Neutrophil (primary cell): ENCODE data around the gene PCSK2.

Source experiments
- H3K27ac ChIP-seq: fragments of 200-600 bp; sonication (generic); 2 replicates; pipeline ENCODE4 v1.5.1; 2016; ENCODE audit warnings: mild to moderate bottlenecking, moderate library complexity
- H3K27me3 ChIP-seq: fragments of 200-600 bp; sonication (generic); 2 replicates; pipeline ENCODE4 v1.6.0; 2016; ENCODE audit warnings: mild to moderate bottlenecking
- H3K36me3 ChIP-seq: fragments of 200-600 bp; sonication (generic); 2 replicates; pipeline ENCODE4 v1.5.1; 2017
- H3K4me1 ChIP-seq, 2 experiments: fragments of 200-600 bp in 1 of 2; sonication (generic) in 1 of 2; 1 replicate in 1 of 2; 2 replicates in 1 of 2; pipeline versions ENCODE4 v1.5.1 to v1.6.1; 2013 to 2016; ENCODE audit warnings: low read depth in 1 of 2, low read length in 1 of 2, mild to moderate bottlenecking in 1 of 2, moderate library complexity in 1 of 2; ENCODE audit not compliant: control insufficient read depth in 1 of 2, insufficient read depth in 1 of 2
- H3K4me3 ChIP-seq, 2 experiments: fragments of 200-600 bp in 1 of 2; sonication (generic) in 1 of 2; 1 replicate in 1 of 2; 2 replicates in 1 of 2; pipeline ENCODE4 v1.5.1; 2013 to 2016; ENCODE audit warnings: low read depth in 1 of 2, low read length in 1 of 2, mild to moderate bottlenecking in 1 of 2, moderate library complexity in 1 of 2
- H3K9me3 ChIP-seq: fragments of 200-600 bp; sonication (generic); 2 replicates; pipeline ENCODE4 v1.5.1; 2016
- CTCF ChIP-seq: fragments of 200-600 bp; sonication (generic); IDR thresholded peaks from 2 replicates; pipeline ENCODE4 v1.5.1; 2016; ENCODE audit warnings: antibody characterized with exemption

PCSK2 gene

GRCh38 chr20:17445543-17445942, 218.7 kb downstream of the PCSK2 start:
- H3K27ac ChIP-seq: no peak overlapping the region
- H3K36me3 ChIP-seq: no peaks in the 10 kb centered on the region
- no peak for TF ChIP-seq CTCF
- no peaks in the 10 kb centered on the region for H3K9me3 ChIP-seq
- H3K4me3 ChIP-seq: no peak overlapping the region
- no peaks in the 10 kb centered on the region for H3K4me1 ChIP-seq
- peaks cover 16% of the 10 kb centered on the region for H3K27me3 ChIP-seq

- H3K36me3 ChIP-seq: no peaks in the 10 kb centered on the region
- H3K4me3 ChIP-seq: no peak overlapping the region
- peaks cover 21% of the 10 kb centered on the region for H3K27me3 ChIP-seq
- no peak for TF ChIP-seq CTCF
- no peaks in the 10 kb centered on the region for H3K4me1 ChIP-seq
- H3K9me3 ChIP-seq: no peaks in the 10 kb centered on the region
- H3K27ac ChIP-seq: no peak overlapping the region
Measured at GRCh38 chr20:17446171-17446570, 219.3 kb downstream of the PCSK2 start.

- Histone ChIP-seq H3K27me3 (peaks cover 19% of the 10 kb centered on the region), H3K4me1 (no peaks in the 10 kb centered on the region), H3K36me3 (no peaks in the 10 kb centered on the region), H3K9me3 (no peaks in the 10 kb centered on the region), H3K27ac (no peak overlapping the region), H3K4me3 (no peak overlapping the region)
- TF ChIP-seq CTCF: no peak
Measured at GRCh38 chr20:17448071-17448470, 221.2 kb downstream of the PCSK2 start.

- H3K27ac ChIP-seq: no peak overlapping the region
- H3K4me1 ChIP-seq: no peaks in the 10 kb centered on the region
- TF ChIP-seq CTCF: no peak
- H3K4me3 ChIP-seq: no peak overlapping the region
- no peaks in the 10 kb centered on the region for H3K9me3 ChIP-seq
- H3K36me3 ChIP-seq: no peaks in the 10 kb centered on the region
- peaks cover 9% of the 10 kb centered on the region for H3K27me3 ChIP-seq
Measured at GRCh38 chr20:17449031-17449430, 222.2 kb downstream of the PCSK2 start.

- no peaks in the 10 kb centered on the region for H3K4me1 ChIP-seq
- H3K27ac ChIP-seq: no peak overlapping the region
- H3K4me3 ChIP-seq: no peak overlapping the region
- TF ChIP-seq CTCF: no peak
- H3K9me3 ChIP-seq: no peaks in the 10 kb centered on the region
- H3K27me3 ChIP-seq: peaks cover 13% of the 10 kb centered on the region
- H3K36me3 ChIP-seq: no peaks in the 10 kb centered on the region
Measured at GRCh38 chr20:17452441-17452840, 225.6 kb downstream of the PCSK2 start.

- Histone ChIP-seq H3K4me1 (no peaks in the 10 kb centered on the region), H3K4me3 (no peak overlapping the region), H3K9me3 (no peaks in the 10 kb centered on the region), H3K36me3 (no peaks in the 10 kb centered on the region), H3K27me3 (peaks cover 13% of the 10 kb centered on the region), H3K27ac (no peak overlapping the region)
- TF ChIP-seq CTCF: no peak
Measured at GRCh38 chr20:17453592-17453991, 226.8 kb downstream of the PCSK2 start.
